H1 (cell line): Measurements from ENCODE around the gene EFCAB6.

Experiments
- ASH2L ChIP-seq: fragments of 200-600, 300-600 bp; sonication (generic); IDR thresholded peaks from one replicate; pipeline ENCODE4 v1.7.1; 2017; ENCODE audit warnings: low read length
- BACH1 ChIP-seq: IDR thresholded peaks from 2 replicates; pipeline ENCODE4 v1.6.1; 2012; ENCODE audit warnings: low read length, improper control_type of control experiment
- CEBPB ChIP-seq: IDR thresholded peaks from 2 replicates; pipeline ENCODE4 v1.6.1; 2012; ENCODE audit warnings: low read depth, low read length
- CHD2 ChIP-seq: IDR thresholded peaks from 2 replicates; pipeline ENCODE4 v1.6.1; 2012; ENCODE audit warnings: low read length, improper control_type of control experiment
- EGR1 ChIP-seq: IDR thresholded peaks from 2 replicates; pipeline ENCODE4 v1.6.1; 2011; ENCODE audit warnings: low read depth, low read length, borderline replicate concordance
- EZH2 ChIP-seq: fragments of 200-600 bp; sonication (generic); IDR thresholded peaks from 2 replicates; pipeline ENCODE4 v1.7.1; 2012; ENCODE audit warnings: low read depth, mild to moderate bottlenecking, moderate library complexity, low read length, inconsistent platforms; ENCODE audit not compliant: severe bottlenecking
- HDAC6 ChIP-seq: IDR thresholded peaks from one replicate; pipeline ENCODE4 v1.7.1; 2012; ENCODE audit warnings: low read depth, mild to moderate bottlenecking, inconsistent platforms, low read length, moderate library complexity
- RAD21 ChIP-seq, 2 experiments: IDR thresholded peaks in 1 of 2; conservative IDR thresholded peaks in 1 of 2; 2 replicates each; pipeline ENCODE4 v1.6.1; 2011; ENCODE audit warnings: low read depth in 2 of 2, low read length in 2 of 2, improper control_type of control experiment in 1 of 2, inconsistent platforms in 1 of 2, mild to moderate bottlenecking in 1 of 2, moderate library complexity in 1 of 2
- RNF2 ChIP-seq: fragments of 200-900, 300-1000 bp; sonication (generic); IDR thresholded peaks from 2 replicates; pipeline ENCODE4 v1.7.1; 2016; ENCODE audit warnings: borderline replicate concordance, low read depth, mild to moderate bottlenecking, antibody characterized with exemption, low read length; ENCODE audit not compliant: poor library complexity, severe bottlenecking; ENCODE audit errors: missing control alignments
- SIN3A ChIP-seq, 2 experiments: IDR thresholded peaks in 1 of 2; conservative IDR thresholded peaks in 1 of 2; 2 replicates each; pipeline ENCODE4 v1.6.1; 2011 to 2012; ENCODE audit warnings: low read length in 2 of 2, improper control_type of control experiment in 1 of 2, low read depth in 1 of 2, mild to moderate bottlenecking in 1 of 2
- TF ChIP-seq, protein P1 (sequence below), 3 experiments: IDR thresholded peaks; 1 replicate in 2 of 3; 2 replicates in 1 of 3; pipeline versions ENCODE4 v1.5.1 to v1.6.1; 2011; ENCODE audit warnings: low read length in 3 of 3, mild to moderate bottlenecking in 3 of 3, inconsistent platforms in 2 of 3, low read depth in 1 of 3, moderate library complexity in 1 of 3; ENCODE audit not compliant: insufficient read depth in 1 of 3; ENCODE audit errors: control extremely low read depth in 1 of 3
- TF ChIP-seq, protein P2 (sequence below): IDR thresholded peaks from 2 replicates; pipeline ENCODE4 v1.6.1; 2012; ENCODE audit warnings: inconsistent platforms

DNA sequence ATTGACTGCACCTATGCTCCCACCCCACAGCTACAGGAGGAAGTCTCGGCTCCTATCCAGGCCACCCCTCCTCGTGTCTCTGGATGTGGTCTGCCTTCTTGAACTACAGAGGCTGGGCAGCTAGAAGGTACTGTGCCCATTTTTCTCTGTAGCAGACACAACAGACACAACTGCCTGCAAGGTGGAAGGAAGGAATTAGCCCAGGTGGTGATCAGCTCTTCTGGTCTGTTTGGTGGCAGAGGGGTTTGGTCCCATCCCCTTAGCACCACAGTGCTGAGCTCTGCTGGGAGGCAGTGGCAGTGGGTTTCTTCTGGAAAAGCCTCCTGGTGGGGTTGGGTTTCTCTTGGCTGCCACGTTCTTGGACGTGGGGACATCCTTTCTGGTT is 267.8 kb downstream of the EFCAB6 start:
- no peak for TF ChIP-seq EGR1
- no peak for TF ChIP-seq CHD2
- TF ChIP-seq, protein P1, sequence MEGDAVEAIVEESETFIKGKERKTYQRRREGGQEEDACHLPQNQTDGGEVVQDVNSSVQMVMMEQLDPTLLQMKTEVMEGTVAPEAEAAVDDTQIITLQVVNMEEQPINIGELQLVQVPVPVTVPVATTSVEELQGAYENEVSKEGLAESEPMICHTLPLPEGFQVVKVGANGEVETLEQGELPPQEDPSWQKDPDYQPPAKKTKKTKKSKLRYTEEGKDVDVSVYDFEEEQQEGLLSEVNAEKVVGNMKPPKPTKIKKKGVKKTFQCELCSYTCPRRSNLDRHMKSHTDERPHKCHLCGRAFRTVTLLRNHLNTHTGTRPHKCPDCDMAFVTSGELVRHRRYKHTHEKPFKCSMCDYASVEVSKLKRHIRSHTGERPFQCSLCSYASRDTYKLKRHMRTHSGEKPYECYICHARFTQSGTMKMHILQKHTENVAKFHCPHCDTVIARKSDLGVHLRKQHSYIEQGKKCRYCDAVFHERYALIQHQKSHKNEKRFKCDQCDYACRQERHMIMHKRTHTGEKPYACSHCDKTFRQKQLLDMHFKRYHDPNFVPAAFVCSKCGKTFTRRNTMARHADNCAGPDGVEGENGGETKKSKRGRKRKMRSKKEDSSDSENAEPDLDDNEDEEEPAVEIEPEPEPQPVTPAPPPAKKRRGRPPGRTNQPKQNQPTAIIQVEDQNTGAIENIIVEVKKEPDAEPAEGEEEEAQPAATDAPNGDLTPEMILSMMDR (IDR thresholded peaks at IDR 0.05; ENCODE audit: control extremely low read depth in 1 of 3, insufficient read depth in 1 of 3, low read depth in 1 of 3, low read length in 3 of 3): no peak
- no peak for TF ChIP-seq CEBPB
- TF ChIP-seq ASH2L: no peak
- TF ChIP-seq RAD21 (IDR thresholded peaks at IDR 0.05 in 1 of 2, conservative IDR thresholded peaks at IDR 0.05 in 1 of 2; ENCODE audit: low read depth in 2 of 2, low read length in 2 of 2): no peak
- no peak for TF ChIP-seq BACH1
- no peak for TF ChIP-seq HDAC6
- TF ChIP-seq EZH2: no peak
- TF ChIP-seq RNF2: no peak
- no peak for TF ChIP-seq SIN3A (conservative IDR thresholded peaks at IDR 0.05 in 1 of 2, IDR thresholded peaks at IDR 0.05 in 1 of 2; ENCODE audit: low read depth in 1 of 2, low read length in 2 of 2)
- TF ChIP-seq, protein P2, sequence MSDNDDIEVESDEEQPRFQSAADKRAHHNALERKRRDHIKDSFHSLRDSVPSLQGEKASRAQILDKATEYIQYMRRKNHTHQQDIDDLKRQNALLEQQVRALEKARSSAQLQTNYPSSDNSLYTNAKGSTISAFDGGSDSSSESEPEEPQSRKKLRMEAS: no peak
